ENCODE results near the gene C17orf100. TPM values are rescaled to one million over a fixed set of nuclear protein-coding genes. Genes with fewer than 3 reads are reported as not detected.
"Not testable (repeated sequence)": the region's sequence is repeated elsewhere in the genome, so short reads cannot be mapped to it uniquely, and the experiment has no call there.

Gene C17orf100
- total RNA-seq, 2 experiments from 2014 or later: 1.6 to 2.0 TPM

GRCh38 chr17:6683081-6683684 is 31.6 kb downstream of the C17orf100 start:
- ATAC-seq (no peak), DNase-seq (no peak)
- intact Hi-C loops (cut with DNase I, micrococcal nuclease): no loop called here
- H3K9me3 Mint-ChIP-seq (ENCODE audit: low read depth): no peaks in the 10 kb centered on the region
- H3K27ac Mint-ChIP-seq: no peak overlapping the region
- no peak overlapping the region for H3K4me3 Mint-ChIP-seq
- CTCF ChIA-PET: interaction anchor here (0.9 to 1.5 kb wide), 3 partner anchors 11 to 160 kb away, joined by 3 to 4 read pairs (median 4); no protein-coding TSS in a partner anchor
- POLR2A ChIA-PET: no interaction called here
- H3K4me1 Mint-ChIP-seq: no peaks in the 10 kb centered on the region
- H3K27me3 Mint-ChIP-seq: peaks cover 23% of the 10 kb centered on the region
- H3K36me3 Mint-ChIP-seq (ENCODE audit: low read depth): no peaks in the 10 kb centered on the region

- Mint-ChIP-seq H3K4me1 (no peaks in the 10 kb centered on the region), H3K27me3 (peaks cover 21% of the 10 kb centered on the region), H3K4me3 (no peak overlapping the region), H3K27ac (no peak overlapping the region), H3K36me3 (ENCODE audit: low read depth) (no peaks in the 10 kb centered on the region), H3K9me3 (ENCODE audit: low read depth) (no peaks in the 10 kb centered on the region)
- CTCF ChIA-PET: no interaction called here
- intact Hi-C loops (cut with DNase I, micrococcal nuclease): no loop called here
- no peak for ATAC-seq
- POLR2A ChIA-PET: no interaction called here
- DNase-seq: no peak
These were observed 32.3 kb downstream of the C17orf100 start for GRCh38 chr17:6683730-6684459.

GRCh38 chr17:6684460-6684783 is 32.9 kb downstream of the C17orf100 start:
- no peak for ATAC-seq
- Mint-ChIP-seq H3K9me3 (ENCODE audit: low read depth) (no peaks in the 10 kb centered on the region), H3K4me3 (no peak overlapping the region)

GRCh38 chr17:6684881-6685767 is 33.6 kb downstream of the C17orf100 start:
- ChIA-PET POLR2A (no interaction called here), CTCF (interaction anchor here (0.6 kb wide), 1 partner anchor 105 kb away, joined by 3 read pairs; no protein-coding TSS in a partner anchor)
- peaks cover 22% of the 10 kb centered on the region for H3K27me3 Mint-ChIP-seq
- intact Hi-C loops (cut with DNase I, micrococcal nuclease): no loop called here
- ATAC-seq (no peak), DNase-seq (no peak)
- no peak overlapping the region for H3K4me3 Mint-ChIP-seq
- no peaks in the 10 kb centered on the region for H3K36me3 Mint-ChIP-seq (ENCODE audit: low read depth)
- no peaks in the 10 kb centered on the region for H3K4me1 Mint-ChIP-seq
- H3K27ac Mint-ChIP-seq: no peak overlapping the region
- H3K9me3 Mint-ChIP-seq (ENCODE audit: low read depth): no peaks in the 10 kb centered on the region

More at GRCh38 chr17:6684460-6684783, 32.9 kb downstream of the C17orf100 start:
- peaks cover 21% of the 10 kb centered on the region for H3K27me3 Mint-ChIP-seq
- ChIA-PET POLR2A (no interaction called here), CTCF (no interaction called here)
- H3K36me3 Mint-ChIP-seq (ENCODE audit: low read depth): no peaks in the 10 kb centered on the region
- H3K27ac Mint-ChIP-seq: no peak overlapping the region
- intact Hi-C loops (cut with DNase I, micrococcal nuclease): no loop called here
- no peaks in the 10 kb centered on the region for H3K4me1 Mint-ChIP-seq
- no peak for DNase-seq

- ATAC-seq: no peak
- ChIA-PET CTCF (interaction anchor here (0.6 kb wide), 1 partner anchor 29 kb away, joined by 3 read pairs; no protein-coding TSS in a partner anchor), POLR2A (no interaction called here)
- intact Hi-C loops (cut with DNase I, micrococcal nuclease): no loop called here
- no peak for DNase-seq
- H3K36me3 Mint-ChIP-seq (ENCODE audit: low read depth): no peaks in the 10 kb centered on the region
- H3K4me1 Mint-ChIP-seq: no peaks in the 10 kb centered on the region
- no peak overlapping the region for H3K4me3 Mint-ChIP-seq
- no peak overlapping the region for H3K27ac Mint-ChIP-seq
- peaks cover 22% of the 10 kb centered on the region for H3K27me3 Mint-ChIP-seq
- H3K9me3 Mint-ChIP-seq (ENCODE audit: low read depth): no peaks in the 10 kb centered on the region
These were observed 34.5 kb downstream of the C17orf100 start for GRCh38 chr17:6686026-6686425.

GRCh38 chr17:6688944-6689343 is 37.4 kb downstream of the C17orf100 start:
- intact Hi-C loops (cut with DNase I, micrococcal nuclease): no loop called here
- Mint-ChIP-seq H3K36me3 (ENCODE audit: low read depth) (no peaks in the 10 kb centered on the region), H3K4me3 (no peak overlapping the region), H3K9me3 (ENCODE audit: low read depth) (no peaks in the 10 kb centered on the region), H3K27me3 (peaks cover 27% of the 10 kb centered on the region), H3K27ac (no peak overlapping the region), H3K4me1 (no peaks in the 10 kb centered on the region)
- POLR2A ChIA-PET: no interaction called here
- ATAC-seq (no peak), DNase-seq (no peak)
- CTCF ChIA-PET: no interaction called here

- intact Hi-C loops (cut with DNase I, micrococcal nuclease): no loop called here
- ATAC-seq: no peak
- no peaks in the 10 kb centered on the region for H3K4me1 Mint-ChIP-seq
- H3K36me3 Mint-ChIP-seq (ENCODE audit: low read depth): no peaks in the 10 kb centered on the region
- DNase-seq: no peak
- H3K27ac Mint-ChIP-seq: no peak overlapping the region
- CTCF ChIA-PET: no interaction called here
- no peaks in the 10 kb centered on the region for H3K9me3 Mint-ChIP-seq (ENCODE audit: low read depth)
- peaks cover 29% of the 10 kb centered on the region for H3K27me3 Mint-ChIP-seq
- H3K4me3 Mint-ChIP-seq: no peak overlapping the region
- POLR2A ChIA-PET: no interaction called here
These were observed 39.1 kb downstream of the C17orf100 start for GRCh38 chr17:6690641-6691040.

GRCh38 chr17:6691546-6691945 is 40.0 kb downstream of the C17orf100 start:
- ChIA-PET CTCF (interaction anchor here (1.0 kb wide), 1 partner anchor 152 kb away, joined by 3 read pairs; no protein-coding TSS in a partner anchor), POLR2A (no interaction called here)
- ATAC-seq: no peak
- intact Hi-C loops (cut with DNase I, micrococcal nuclease): no loop called here
- Mint-ChIP-seq H3K4me3 (no peak overlapping the region), H3K9me3 (ENCODE audit: low read depth) (no peaks in the 10 kb centered on the region), H3K4me1 (no peaks in the 10 kb centered on the region), H3K27me3 (peaks cover 30% of the 10 kb centered on the region), H3K36me3 (ENCODE audit: low read depth) (no peaks in the 10 kb centered on the region), H3K27ac (no peak overlapping the region)
- no peak for DNase-seq

GRCh38 chr17:6691958-6692357 is 40.4 kb downstream of the C17orf100 start:
- DNase-seq; H3K9me3 Mint-ChIP-seq (ENCODE audit: low read depth); H3K36me3 Mint-ChIP-seq (ENCODE audit: low read depth); H3K4me1 Mint-ChIP-seq; H3K4me3 Mint-ChIP-seq; ATAC-seq; H3K27ac Mint-ChIP-seq; intact Hi-C loops (cut with DNase I, micrococcal nuclease): not testable (repeated sequence)
- ChIA-PET POLR2A (interaction anchor here (0.7 kb wide), 1 partner anchor 9 kb away, joined by 3 read pairs; no protein-coding TSS in a partner anchor), CTCF (interaction anchor here (1.0 kb wide), 1 partner anchor 152 kb away, joined by 3 read pairs; no protein-coding TSS in a partner anchor)
- peaks cover 28% of the 10 kb centered on the region for H3K27me3 Mint-ChIP-seq

GRCh38 chr17:6695051-6695450 is 43.5 kb downstream of the C17orf100 start:
- Mint-ChIP-seq H3K9me3 (ENCODE audit: low read depth) (no peaks in the 10 kb centered on the region), H3K27me3 (peaks cover 20% of the 10 kb centered on the region), H3K36me3 (ENCODE audit: low read depth) (no peaks in the 10 kb centered on the region), H3K4me1 (no peaks in the 10 kb centered on the region), H3K4me3 (no peak overlapping the region), H3K27ac (no peak overlapping the region)
- CTCF ChIA-PET: interaction anchor here (1.3 kb wide), 1 partner anchor 18 kb away, joined by 4 read pairs; the partner anchor contains the start of gene SLC13A5
- intact Hi-C loops (cut with DNase I, micrococcal nuclease): no loop called here
- POLR2A ChIA-PET: no interaction called here
- no peak for ATAC-seq
- no peak for DNase-seq

GRCh38 chr17:6695565-6695964 is 44.0 kb downstream of the C17orf100 start:
- POLR2A ChIA-PET: no interaction called here
- DNase-seq (no peak), ATAC-seq (no peak)
- no peaks in the 10 kb centered on the region for H3K9me3 Mint-ChIP-seq (ENCODE audit: low read depth)
- intact Hi-C loops (cut with DNase I, micrococcal nuclease): no loop called here
- H3K4me1 Mint-ChIP-seq: no peaks in the 10 kb centered on the region
- no peak overlapping the region for H3K27ac Mint-ChIP-seq
- CTCF ChIA-PET: interaction anchor here (1.3 kb wide), 1 partner anchor 17 kb away, joined by 4 read pairs; the partner anchor contains the start of gene SLC13A5
- no peak overlapping the region for H3K4me3 Mint-ChIP-seq
- no peaks in the 10 kb centered on the region for H3K36me3 Mint-ChIP-seq (ENCODE audit: low read depth)
- H3K27me3 Mint-ChIP-seq: peaks cover 18% of the 10 kb centered on the region
